ENCODE measurements around the gene HS2ST1. TPM values are rescaled to one million over a fixed set of nuclear protein-coding genes. Genes with fewer than 3 reads are reported as not detected.

HS2ST1 gene
- total and polyA plus RNA-seq, 11 donors = 3.4 to 20.3 (median 13.6) TPM

DNA sequence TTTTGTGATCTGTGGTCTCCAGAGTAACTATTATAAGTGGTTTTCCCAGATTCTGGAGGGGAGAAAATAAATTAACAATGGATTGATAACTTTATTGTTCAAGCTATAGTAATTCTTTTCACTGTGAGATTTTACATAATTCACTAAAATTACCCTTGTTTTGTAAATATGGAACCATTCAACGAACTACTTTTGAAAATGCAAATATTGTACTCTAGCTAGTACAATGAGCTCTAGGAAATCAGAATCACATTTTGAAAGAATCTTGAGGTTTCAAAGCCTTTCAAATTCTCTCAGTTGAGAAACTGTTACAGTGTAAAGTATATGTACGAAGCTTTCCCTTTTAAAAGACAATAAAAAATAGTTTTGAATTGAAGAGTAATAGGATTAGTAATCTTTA, 119.9 kb downstream of the HS2ST1 start:
- no peak for ATAC-seq
- WGBS, 4 donors = 87 to 92% (median 91%) methylated on average over 2 of the region's 2 CpGs

DNA sequence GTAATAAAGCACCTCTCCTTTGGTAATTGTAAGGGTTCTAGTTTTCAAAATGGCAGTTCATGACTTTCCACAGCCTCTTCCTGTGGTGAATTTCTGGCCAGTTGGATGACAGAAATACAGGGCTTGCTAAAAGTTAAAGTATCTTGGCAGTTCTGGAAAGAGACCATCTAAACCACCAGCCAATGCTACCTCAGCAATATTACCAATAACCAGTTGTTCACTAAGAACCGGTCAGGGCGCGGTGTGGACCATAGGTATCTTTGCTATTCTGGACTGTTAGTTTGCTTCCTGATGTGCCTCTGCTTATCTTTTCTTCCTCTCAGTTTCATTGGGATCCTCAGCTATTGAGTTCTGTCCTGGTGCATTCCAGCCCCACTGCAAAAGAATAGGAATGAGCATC, 124.7 kb downstream of the HS2ST1 start:
- intact Hi-C loops (cut with DNase I) = no loop called here
- no peaks in the 10 kb centered on the region for H3K9me3 ChIP-seq
- H3K4me1 ChIP-seq = no peaks in the 10 kb centered on the region
- no peak overlapping the region for H3K27ac ChIP-seq
- 97 to 100% (median 99%) methylated on average over 3 of the region's 3 CpGs for whole genome bisulfite sequencing, 4 donors
- no peak for TF ChIP-seq POLR2A (IDR thresholded peaks at IDR 0.05)
- TF ChIP-seq, protein P1, sequence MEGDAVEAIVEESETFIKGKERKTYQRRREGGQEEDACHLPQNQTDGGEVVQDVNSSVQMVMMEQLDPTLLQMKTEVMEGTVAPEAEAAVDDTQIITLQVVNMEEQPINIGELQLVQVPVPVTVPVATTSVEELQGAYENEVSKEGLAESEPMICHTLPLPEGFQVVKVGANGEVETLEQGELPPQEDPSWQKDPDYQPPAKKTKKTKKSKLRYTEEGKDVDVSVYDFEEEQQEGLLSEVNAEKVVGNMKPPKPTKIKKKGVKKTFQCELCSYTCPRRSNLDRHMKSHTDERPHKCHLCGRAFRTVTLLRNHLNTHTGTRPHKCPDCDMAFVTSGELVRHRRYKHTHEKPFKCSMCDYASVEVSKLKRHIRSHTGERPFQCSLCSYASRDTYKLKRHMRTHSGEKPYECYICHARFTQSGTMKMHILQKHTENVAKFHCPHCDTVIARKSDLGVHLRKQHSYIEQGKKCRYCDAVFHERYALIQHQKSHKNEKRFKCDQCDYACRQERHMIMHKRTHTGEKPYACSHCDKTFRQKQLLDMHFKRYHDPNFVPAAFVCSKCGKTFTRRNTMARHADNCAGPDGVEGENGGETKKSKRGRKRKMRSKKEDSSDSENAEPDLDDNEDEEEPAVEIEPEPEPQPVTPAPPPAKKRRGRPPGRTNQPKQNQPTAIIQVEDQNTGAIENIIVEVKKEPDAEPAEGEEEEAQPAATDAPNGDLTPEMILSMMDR (IDR thresholded peaks at IDR 0.05) = no peak
- no peaks in the 10 kb centered on the region for H3K27me3 ChIP-seq
- H3K4me3 ChIP-seq = no peak overlapping the region
- H3K36me3 ChIP-seq = no peaks in the 10 kb centered on the region
- no peak for DNase-seq
- ATAC-seq = no peak

More for the DNA sequence above, 119.9 kb downstream of the HS2ST1 start:
- peaks cover 0 to under 1% (median 0%) of the 10 kb centered on the region in 12 donors for H3K9me3 ChIP-seq
- TF ChIP-seq, protein P1 (IDR thresholded peaks at IDR 0.05) = no peak
- no peak for TF ChIP-seq POLR2A (IDR thresholded peaks at IDR 0.05)
- DNase-seq = no peak
- intact Hi-C loops (cut with DNase I) = no loop called here
- no peaks in the 10 kb centered on the region for H3K27me3 ChIP-seq
- H3K36me3 ChIP-seq = no peaks in the 10 kb centered on the region
- no peak overlapping the region for H3K27ac ChIP-seq
- H3K4me3 ChIP-seq = no peak overlapping the region
- H3K4me1 ChIP-seq = no peaks in the 10 kb centered on the region

DNA sequence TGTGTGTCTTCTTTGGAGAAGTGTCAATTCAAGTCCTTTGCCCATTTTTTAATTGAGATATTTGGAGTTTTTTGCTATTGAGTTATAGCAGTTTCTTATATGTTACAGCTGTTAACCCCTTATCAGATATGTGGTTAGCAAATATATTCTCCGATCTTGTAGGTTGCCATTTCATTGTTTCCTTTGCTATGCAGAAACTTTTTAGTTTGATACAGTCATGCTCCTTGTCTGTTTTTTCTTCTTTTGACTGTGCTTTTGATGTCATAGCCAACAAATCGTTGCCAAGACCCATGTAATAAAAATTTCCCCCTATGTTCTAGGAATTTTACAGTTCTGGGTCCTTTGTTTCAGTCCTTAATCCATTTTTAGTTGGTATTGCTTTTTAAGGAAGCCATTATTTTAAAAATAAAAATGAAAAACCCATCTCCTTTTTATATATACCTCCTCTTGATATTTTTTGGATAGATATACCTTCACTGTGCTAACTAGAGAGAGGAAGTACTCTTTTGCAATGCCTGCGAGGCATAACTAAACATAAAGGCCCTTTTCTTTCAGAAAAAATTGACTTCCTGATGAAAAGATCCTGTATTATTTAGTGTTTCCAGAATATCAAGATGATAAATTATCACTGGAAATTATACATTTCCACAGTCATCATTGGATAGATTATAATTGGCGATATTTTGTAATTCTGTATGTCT, 127.8 kb downstream of the HS2ST1 start:
- H3K4me3 ChIP-seq = no peak overlapping the region
- ATAC-seq (no peak), DNase-seq (no peak)
- intact Hi-C loops (cut with DNase I) = no loop called here
- H3K27me3 ChIP-seq = no peaks in the 10 kb centered on the region
- 82 to 85% (median 84%) methylated on average over 4 of the region's 4 CpGs for WGBS, 4 donors
- peaks cover 0 to 4% (median 0%) of the 10 kb centered on the region in 12 donors for H3K9me3 ChIP-seq
- H3K27ac ChIP-seq = no peak overlapping the region
- H3K4me1 ChIP-seq = no peaks in the 10 kb centered on the region
- TF ChIP-seq, protein P1 (IDR thresholded peaks at IDR 0.05) = no peak
- no peak for TF ChIP-seq POLR2A (IDR thresholded peaks at IDR 0.05)
- H3K36me3 ChIP-seq = no peaks in the 10 kb centered on the region

DNA sequence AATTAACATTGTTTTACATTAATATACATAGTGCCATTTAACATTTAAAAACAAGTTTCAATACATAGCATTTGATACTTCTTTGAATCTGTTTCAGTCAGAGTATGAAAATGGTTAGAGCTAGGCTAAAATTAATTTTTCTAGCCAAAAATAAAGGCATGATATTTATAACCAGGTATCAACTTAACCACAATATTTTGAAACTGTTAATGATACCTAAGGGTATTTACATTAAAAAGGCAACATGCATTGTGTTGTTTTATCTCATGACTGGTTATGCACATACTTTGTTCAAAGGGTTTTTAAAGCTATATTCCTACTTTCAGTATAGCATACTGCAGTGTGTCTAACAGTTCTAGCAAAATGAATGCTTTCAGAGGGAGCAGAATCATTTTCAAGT, 130.0 kb downstream of the HS2ST1 start:
- no peaks in the 10 kb centered on the region for H3K36me3 ChIP-seq
- ATAC-seq (no peak), DNase-seq (no peak)
- no peak overlapping the region for H3K27ac ChIP-seq
- H3K4me3 ChIP-seq = no peak overlapping the region
- peaks cover 0 to 21% (median 6%) of the 10 kb centered on the region in 12 donors for H3K9me3 ChIP-seq
- H3K27me3 ChIP-seq = no peaks in the 10 kb centered on the region
- TF ChIP-seq, protein P1 (IDR thresholded peaks at IDR 0.05) = no peak
- TF ChIP-seq POLR2A (IDR thresholded peaks at IDR 0.05) = no peak
- peaks cover 0 to 2% (median 0%) of the 10 kb centered on the region in 12 donors for H3K4me1 ChIP-seq
- intact Hi-C loops (cut with DNase I) = no loop called here
